Measurements from ENCODE around the gene DACT2. TPM values are rescaled to one million over a fixed set of nuclear protein-coding genes. Genes with fewer than 3 reads are reported as not detected.

Gene DACT2
- total and polyA plus RNA-seq, 12 donors: 0.09 to 1.5 (median 0.65) TPM

DNA sequence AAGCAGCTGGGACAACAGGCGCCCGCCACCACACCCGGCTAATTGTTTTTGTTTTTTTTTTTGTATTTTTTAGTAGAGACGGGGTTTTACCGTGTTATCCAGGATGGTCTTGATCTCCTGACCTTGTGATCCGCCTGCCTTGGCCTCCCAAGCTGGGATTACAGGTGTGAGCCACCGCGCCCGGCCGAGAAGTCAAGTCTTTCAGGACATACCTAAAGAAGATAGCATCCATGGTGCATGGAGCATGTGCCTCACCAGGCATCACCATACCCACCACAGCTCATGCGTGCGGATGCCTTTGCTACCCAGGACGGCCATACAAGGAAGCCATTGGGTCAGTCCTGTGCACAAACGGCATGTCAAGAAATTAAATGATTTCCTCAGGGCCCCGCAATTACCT lies 60.8 kb downstream of the DACT2 start:
- peaks cover 0 to 16% (median 3%) of the 10 kb centered on the region in 11 donors for H3K9me3 ChIP-seq
- no peak for DNase-seq
- H3K27ac ChIP-seq: no peak overlapping the region
- 89 to 94% methylated on average over 15 of the region's 15 CpGs for WGBS, 2 donors
- intact Hi-C loops (cut with DNase I): no loop called here
- peaks cover 0 to 26% (median 4%) of the 10 kb centered on the region in 7 donors for H3K27me3 ChIP-seq
- H3K4me3 ChIP-seq: no peak overlapping the region
- no peak for ATAC-seq
- no peaks in the 10 kb centered on the region for H3K4me1 ChIP-seq
- TF ChIP-seq CTCF (IDR thresholded peaks at IDR 0.05): no peak
- no peaks in the 10 kb centered on the region for H3K36me3 ChIP-seq

DNA sequence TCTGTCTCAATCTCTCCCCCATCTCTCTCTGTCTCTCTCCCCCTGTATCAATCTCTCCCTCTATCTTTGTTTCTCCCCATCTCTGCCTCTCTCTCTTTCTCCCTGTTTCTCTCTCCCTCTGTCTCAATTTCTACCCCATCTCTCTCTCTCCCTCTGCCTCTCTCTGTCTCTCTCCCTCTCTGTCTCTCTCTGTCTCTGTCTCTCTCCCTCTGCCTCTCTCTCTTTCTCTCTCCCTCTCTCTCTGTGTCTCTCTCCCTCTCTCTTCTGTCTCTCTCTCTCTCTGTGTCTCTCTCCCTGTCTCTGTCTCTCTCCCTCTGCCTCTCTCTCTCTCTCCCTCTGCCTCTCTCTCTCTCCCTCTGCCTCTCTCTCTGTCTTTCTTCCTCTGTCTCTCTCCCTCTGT lies 62.6 kb downstream of the DACT2 start:
- H3K27me3 ChIP-seq: peaks cover 0 to 20% (median 3%) of the 10 kb centered on the region in 7 donors
- no peak for ATAC-seq

More for the DNA sequence above, 62.6 kb downstream of the DACT2 start:
- Histone ChIP-seq H3K9me3 (peaks cover 0 to 16% (median 3%) of the 10 kb centered on the region in 11 donors), H3K36me3 (no peaks in the 10 kb centered on the region), H3K27ac (no peak overlapping the region), H3K4me1 (no peaks in the 10 kb centered on the region), H3K4me3 (no peak overlapping the region)
- TF ChIP-seq CTCF (IDR thresholded peaks at IDR 0.05): no peak
- intact Hi-C loops (cut with DNase I): no loop called here
- DNase-seq: no peak

Other genes starting within 250 kb of the DACT2 start
- 1 to 10 TPM in 1 of 10 donors, under 1 TPM in 5, not detected in 4; 0.15 to 1.3 (median 0.24) TPM for gene FRMD1, start 240.6 kb downstream of the DACT2 start, total RNA-seq
- gene FRMD1, start 240.6 kb downstream of the DACT2 start, polyA plus RNA-seq: under 1 TPM; 0.12 to 0.22 TPM
- gene SMOC2, start 121.4 kb upstream of the DACT2 start, total RNA-seq: 10 to 100 TPM in 9 of 10 donors, 1 to 10 TPM in 1; 6.6 to 39.1 (median 18.4) TPM
- 10 to 100 TPM in 1 of 2 donors, 1 to 10 TPM in 1; 9.5 to 10.6 TPM for gene SMOC2, start 121.4 kb upstream of the DACT2 start, polyA plus RNA-seq